Measurements from ENCODE around the gene TCF7L2.

Gene TCF7L2

GRCh38 chr10:113161066-113161465 lies 211.0 kb downstream of the TCF7L2 start:
- DNase-seq = no peak

GRCh38 chr10:113162960-113163359 lies 212.9 kb downstream of the TCF7L2 start:
- DNase-seq = no peak

GRCh38 chr10:113165673-113166072 lies 215.6 kb downstream of the TCF7L2 start:
- DNase-seq = no peak

- no peak for DNase-seq
Measured at GRCh38 chr10:113167702-113168101, 217.7 kb downstream of the TCF7L2 start.

- DNase-seq = no peak
Measured at GRCh38 chr10:113168584-113168983, 218.5 kb downstream of the TCF7L2 start.

- no peak for DNase-seq
Measured at GRCh38 chr10:113169111-113169510, 219.1 kb downstream of the TCF7L2 start.

GRCh38 chr10:113169853-113170460 lies 219.9 kb downstream of the TCF7L2 start:
- DNase-seq = no peak

- no peak for DNase-seq
Measured at GRCh38 chr10:113171662-113172061, 221.6 kb downstream of the TCF7L2 start.

- no peak for DNase-seq
Measured at GRCh38 chr10:113175176-113175575, 225.1 kb downstream of the TCF7L2 start.

GRCh38 chr10:113175756-113176651 lies 226.0 kb downstream of the TCF7L2 start:
- no peak for DNase-seq

GRCh38 chr10:113176652-113177155 lies 226.7 kb downstream of the TCF7L2 start:
- no peak for DNase-seq

GRCh38 chr10:113177156-113177935 lies 227.3 kb downstream of the TCF7L2 start:
- DNase-seq = no peak

- DNase-seq = no peak
Measured at GRCh38 chr10:113177936-113178335, 227.9 kb downstream of the TCF7L2 start.

GRCh38 chr10:113178771-113179170 lies 228.7 kb downstream of the TCF7L2 start:
- no peak for DNase-seq

GRCh38 chr10:113179265-113179664 lies 229.2 kb downstream of the TCF7L2 start:
- DNase-seq = no peak

- no peak for DNase-seq
Measured at GRCh38 chr10:113179966-113180365, 229.9 kb downstream of the TCF7L2 start.

- DNase-seq = no peak
Measured at GRCh38 chr10:113180401-113181154, 230.5 kb downstream of the TCF7L2 start.

GRCh38 chr10:113182154-113182553 lies 232.1 kb downstream of the TCF7L2 start:
- DNase-seq = no peak

GRCh38 chr10:113183573-113183972 lies 233.5 kb downstream of the TCF7L2 start:
- no peak for DNase-seq

- no peak for DNase-seq
Measured at GRCh38 chr10:113187063-113187777, 237.2 kb downstream of the TCF7L2 start.

- no peak for DNase-seq
Measured at GRCh38 chr10:113199459-113199858, 249.4 kb downstream of the TCF7L2 start.

- DNase-seq = no peak
Measured at GRCh38 chr10:113202011-113202410, 252.0 kb downstream of the TCF7L2 start.
